Measurements from ENCODE around the gene ARHGEF4. TPM values are rescaled to one million over a fixed set of nuclear protein-coding genes. Genes with fewer than 3 reads are reported as not detected.

Gene ARHGEF4
- total RNA-seq, 1 donor from 2014 or later = 9.1 TPM

- DNase-seq = no peak
Measured at GRCh38 chr2:130820279-130820861, 16.3 kb upstream of the ARHGEF4 start.

GRCh38 chr2:130821867-130822266 lies 14.8 kb upstream of the ARHGEF4 start:
- no peak for TF ChIP-seq CTCF (IDR thresholded peaks at IDR 0.05)
- no peak for DNase-seq
- no peaks in the 10 kb centered on the region for H3K9me3 ChIP-seq
- no peaks in the 10 kb centered on the region for H3K36me3 ChIP-seq
- H3K4me1 ChIP-seq = no peaks in the 10 kb centered on the region
- H3K4me3 ChIP-seq = no peak overlapping the region
- peaks cover 16% of the 10 kb centered on the region for H3K27me3 ChIP-seq (ENCODE audit: low read depth)
- intact Hi-C loops (cut with DNase I) = no loop called here
- H3K27ac ChIP-seq = no peak overlapping the region
- no peak for ATAC-seq

More at GRCh38 chr2:130820279-130820861, 16.3 kb upstream of the ARHGEF4 start:
- Histone ChIP-seq H3K27ac (no peak overlapping the region), H3K27me3 (ENCODE audit: low read depth) (peaks cover 12% of the 10 kb centered on the region), H3K36me3 (no peaks in the 10 kb centered on the region), H3K9me3 (no peaks in the 10 kb centered on the region), H3K4me3 (no peak overlapping the region), H3K4me1 (no peaks in the 10 kb centered on the region)
- no peak for TF ChIP-seq CTCF (IDR thresholded peaks at IDR 0.05)
- ATAC-seq = no peak
- intact Hi-C loops (cut with DNase I) = no loop called here

- intact Hi-C loops (cut with DNase I) = no loop called here
Measured at GRCh38 chr2:130822766-130823165, 13.9 kb upstream of the ARHGEF4 start.

GRCh38 chr2:130823171-130823885 lies 13.4 kb upstream of the ARHGEF4 start:
- intact Hi-C loops (cut with DNase I) = no loop called here

More at GRCh38 chr2:130822766-130823165, 13.9 kb upstream of the ARHGEF4 start:
- Histone ChIP-seq H3K36me3 (no peaks in the 10 kb centered on the region), H3K27ac (no peak overlapping the region), H3K4me3 (no peak overlapping the region), H3K4me1 (no peaks in the 10 kb centered on the region), H3K9me3 (no peaks in the 10 kb centered on the region), H3K27me3 (ENCODE audit: low read depth) (peaks cover 16% of the 10 kb centered on the region)
- DNase-seq = no peak
- no peak for ATAC-seq
- no peak for TF ChIP-seq CTCF (IDR thresholded peaks at IDR 0.05)

GRCh38 chr2:130823886-130824491 lies 12.7 kb upstream of the ARHGEF4 start:
- DNase-seq (no peak), ATAC-seq (no peak)
- H3K4me1 ChIP-seq = no peaks in the 10 kb centered on the region
- H3K27ac ChIP-seq = no peak overlapping the region
- peaks cover 15% of the 10 kb centered on the region for H3K27me3 ChIP-seq (ENCODE audit: low read depth)
- TF ChIP-seq CTCF (IDR thresholded peaks at IDR 0.05) = no peak
- H3K36me3 ChIP-seq = no peaks in the 10 kb centered on the region
- H3K9me3 ChIP-seq = no peaks in the 10 kb centered on the region
- intact Hi-C loops (cut with DNase I) = no loop called here
- H3K4me3 ChIP-seq = no peak overlapping the region

More at GRCh38 chr2:130823171-130823885, 13.4 kb upstream of the ARHGEF4 start:
- H3K9me3 ChIP-seq = no peaks in the 10 kb centered on the region
- no peak for ATAC-seq
- no peaks in the 10 kb centered on the region for H3K36me3 ChIP-seq
- H3K27me3 ChIP-seq (ENCODE audit: low read depth) = peaks cover 16% of the 10 kb centered on the region
- H3K27ac ChIP-seq = no peak overlapping the region
- TF ChIP-seq CTCF (IDR thresholded peaks at IDR 0.05) = no peak
- no peak for DNase-seq
- H3K4me3 ChIP-seq = no peak overlapping the region
- no peaks in the 10 kb centered on the region for H3K4me1 ChIP-seq

Measured in lower lobe of right lung (tissue), 2 donors.